HepG2 (cell line): ENCODE results near the gene PDE4D. TPM values are rescaled to one million over a fixed set of nuclear protein-coding genes. Genes with fewer than 3 reads are reported as not detected.
A peak's percentile ranks its signal among the peaks of the same experiment; 100 is the strongest.

ENCODE experiments used
- ATF2 ChIP-seq: sonication (generic); formaldehyde crosslinking; IDR thresholded peaks from 2 replicates; pipeline ENCODE4 v1.4.0; 2020; ENCODE audit warnings: missing genetic modification reagents
- FOSL2 ChIP-seq: sonication (generic); formaldehyde crosslinking; IDR thresholded peaks from 2 replicates; pipeline ENCODE4 v1.4.0; 2020; ENCODE audit warnings: missing genetic modification reagents
- FOXP1 ChIP-seq, 2 experiments: fragments of 450-650 bp in 1 of 2; IDR thresholded peaks; 2 replicates each; pipeline ENCODE4 v1.6.1; 2017 to 2018; ENCODE audit warnings: antibody characterized with exemption in 1 of 2
- GABPA ChIP-seq, 2 experiments: IDR thresholded peaks; 2 replicates each; pipeline ENCODE4 v1.6.1; 2011 to 2016; ENCODE audit warnings: low read depth in 2 of 2, low read length in 1 of 2, missing biosample characterization in 1 of 2, missing genetic modification characterization in 1 of 2
- HBP1 ChIP-seq: IDR thresholded peaks from 2 replicates; pipeline ENCODE4 v1.6.1; 2016; ENCODE audit warnings: low read depth, control low read depth
- HMGXB3 ChIP-seq: sonication (generic); formaldehyde crosslinking; IDR thresholded peaks from 2 replicates; pipeline ENCODE4 v1.4.0; 2020; ENCODE audit warnings: missing genetic modification reagents, borderline replicate concordance
- HNF1B ChIP-seq: sonication (generic); formaldehyde crosslinking; IDR thresholded peaks from 2 replicates; pipeline ENCODE4 v1.5.1; 2020; ENCODE audit warnings: mild to moderate bottlenecking, moderate library complexity, missing genetic modification reagents
- HOMEZ ChIP-seq: IDR thresholded peaks from 2 replicates; pipeline ENCODE4 v1.6.1; 2016; ENCODE audit warnings: low read depth
- MLXIP ChIP-seq: sonication (generic); formaldehyde crosslinking; IDR thresholded peaks from 2 replicates; pipeline ENCODE4 v1.9.0; 2021; ENCODE audit warnings: missing genetic modification reagents, borderline replicate concordance
- NFRKB ChIP-seq: fragments of 450-650 bp; IDR thresholded peaks from 2 replicates; pipeline ENCODE4 v1.6.1; 2017
- ZNF124 ChIP-seq: sonication (generic); formaldehyde crosslinking; IDR thresholded peaks from 2 replicates; pipeline ENCODE4 v1.4.0; 2020; ENCODE audit warnings: missing genetic modification reagents
- ZNF337 ChIP-seq: sonication (generic); formaldehyde crosslinking; IDR thresholded peaks from 2 replicates; pipeline ENCODE4 v1.5.1; 2020; ENCODE audit warnings: missing genetic modification reagents, low read depth, mild to moderate bottlenecking, borderline replicate concordance
- ZNF644 ChIP-seq: IDR thresholded peaks from 2 replicates; pipeline ENCODE4 v1.6.1; 2016; ENCODE audit warnings: low read depth
- ZNF841 ChIP-seq: sonication (generic); formaldehyde crosslinking; IDR thresholded peaks from 2 replicates; pipeline ENCODE4 v1.8.1; 2023; ENCODE audit warnings: missing genetic modification reagents, borderline replicate concordance
- polyA plus RNA-seq, 8 experiments: library from polyadenylated mRNA; depleted of rRNA in 3 of 8; stranded (reverse) in 7 of 8; unstranded in 1 of 8; fragments of >200 nt; fragmentation: Illumina TruSeq in 4 of 8; extraction: Trizol in 4 of 8; gene quantifications; 2 replicates each; pipeline versions ENCODE4 v1.2.1 to v1.2.3, GENCODE V29; 2011 to 2016; ENCODE audit warnings: low read depth in 4 of 8, missing spikeins in 1 of 8, mixed read lengths in 1 of 8; ENCODE audit not compliant: insufficient read depth in 1 of 8
- total RNA-seq, 5 experiments: library from RNA; depleted of rRNA; stranded (reverse); fragments of >200 nt; fragmentation: Illumina TruSeq; extraction: Trizol; gene quantifications; 2 replicates each; pipeline ENCODE4 v1.2.3, GENCODE V29; 2016; ENCODE audit warnings: low read depth in 1 of 5

The PDE4D gene
- total and polyA plus RNA-seq, 2 of the 13 experiments (the other 11 are each of a cell fraction or from before 2014, with no cell fraction given) = 7.0 to 12.2 TPM

GRCh38 chr5:59071755-59072549 lies 821.6 kb downstream of the PDE4D start (continued):
- TF ChIP-seq ZNF644 (peak; percentile 81), HNF1B (CRISPR knock-in tag) (no peak; the same call in 1 of the 2 replicates), ZNF337 (CRISPR knock-in tag) (no peak), NFRKB (no peak), MLXIP (no peak), FOXP1 (IDR thresholded peaks at IDR 0.05) (no peak), FOXP1 (CRISPR knock-in tag; IDR thresholded peaks at IDR 0.05) (peak; percentile 96), HOMEZ (CRISPR knock-in tag) (peak; percentile 98), GABPA (IDR thresholded peaks at IDR 0.05; ENCODE audit: low read depth, low read length) (no peak), GABPA (CRISPR knock-in tag; IDR thresholded peaks at IDR 0.05; ENCODE audit: low read depth) (no peak), HMGXB3 (no peak), ZNF841 (no peak), ZNF124 (no peak), FOSL2 (CRISPR knock-in tag) (peak; percentile 79), ATF2 (CRISPR knock-in tag) (peak; percentile 65), HBP1 (CRISPR knock-in tag) (no peak)
